Measurements from ENCODE around the gene CLDN17. TPM values are rescaled to one million over a fixed set of nuclear protein-coding genes. Genes with fewer than 3 reads are reported as not detected.

Gene CLDN17, protein sequence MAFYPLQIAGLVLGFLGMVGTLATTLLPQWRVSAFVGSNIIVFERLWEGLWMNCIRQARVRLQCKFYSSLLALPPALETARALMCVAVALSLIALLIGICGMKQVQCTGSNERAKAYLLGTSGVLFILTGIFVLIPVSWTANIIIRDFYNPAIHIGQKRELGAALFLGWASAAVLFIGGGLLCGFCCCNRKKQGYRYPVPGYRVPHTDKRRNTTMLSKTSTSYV
- not detected in 2 replicates for total RNA-seq

DNA sequence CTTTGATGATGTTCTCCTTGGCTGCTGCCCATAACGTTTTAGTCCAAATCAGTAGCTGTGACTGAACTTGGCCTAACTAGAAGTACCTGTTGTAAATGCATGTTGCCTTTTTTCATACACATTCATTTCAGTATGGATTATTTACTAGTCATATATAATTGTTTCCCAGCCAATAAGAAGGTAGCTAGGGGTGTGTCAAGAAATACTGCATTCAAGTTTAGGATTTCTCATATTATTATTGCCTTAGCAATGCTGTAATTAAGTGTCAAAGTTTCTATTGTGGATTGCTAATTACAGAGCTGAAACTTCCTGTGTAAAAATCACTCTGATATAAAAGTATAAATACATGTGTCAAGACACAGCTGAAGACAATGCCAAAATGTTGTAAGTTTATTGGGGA is at the start of gene CLDN17:
TSS of gene CLDN17 (minus strand) at position 101 of the 400 bp plus-strand sequence. CDS start 188 bp downstream, outside the sequence.

DNA sequence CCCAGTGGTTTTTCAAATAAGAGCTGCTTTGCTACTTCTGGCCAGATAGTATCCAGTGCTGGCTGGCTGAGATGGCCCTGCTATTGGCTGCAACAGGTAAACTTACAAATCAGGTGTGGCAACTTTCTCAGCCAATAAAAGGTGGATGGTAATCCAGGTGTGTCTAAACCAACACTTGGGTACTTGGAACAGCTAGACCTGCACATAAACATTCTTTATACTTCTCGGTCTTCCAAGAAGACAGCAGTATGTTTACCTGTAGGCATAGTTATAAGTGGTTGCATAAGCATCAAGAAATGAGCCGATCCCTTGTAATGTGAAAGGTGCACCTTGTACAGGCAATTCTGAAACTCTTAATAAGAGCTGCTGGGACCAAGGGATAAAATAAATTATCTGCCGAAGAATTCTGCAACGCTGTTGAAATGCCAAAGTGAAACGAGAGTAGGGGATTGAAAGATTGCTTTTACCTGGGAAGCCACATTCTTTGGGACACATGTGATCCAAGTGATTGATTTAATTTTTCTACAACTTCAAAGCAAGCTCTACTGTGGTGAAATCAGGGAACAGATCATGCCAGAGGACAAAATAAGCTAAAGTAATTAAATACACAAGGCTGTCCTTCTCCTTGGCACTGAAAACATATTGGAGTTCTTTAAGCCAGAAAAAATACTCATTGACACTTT is 49.6 kb upstream of the CLDN17 start, which contains the start of gene CLDN8:
TSS of gene CLDN8 (minus strand) at position 57 of the 683 bp plus-strand sequence. CDS start 172 bp downstream, outside the sequence.

Other genes starting within 250 kb of the CLDN17 start
- gene GRIK1, start 226.8 kb downstream of the CLDN17 start, total RNA-seq = not detected in 2 replicates
- gene CLDN8, start 49.3 kb upstream of the CLDN17 start, total RNA-seq = not detected in 2 replicates
- gene KRTAP24-1, start 116.1 kb upstream of the CLDN17 start, total RNA-seq = not detected in 2 replicates
- gene KRTAP25-1, start 122.7 kb upstream of the CLDN17 start, total RNA-seq = not detected in 2 replicates
- gene KRTAP26-1, start 153.5 kb upstream of the CLDN17 start, total RNA-seq = not detected in 2 replicates
- gene KRTAP27-1, start 170.9 kb upstream of the CLDN17 start, total RNA-seq = not detected in 2 replicates
- gene KRTAP23-1, start 181.8 kb upstream of the CLDN17 start, total RNA-seq = not detected in 2 replicates
- gene KRTAP13-2, start 205.5 kb upstream of the CLDN17 start, total RNA-seq = not detected in 2 replicates
- not detected in 2 replicates for gene KRTAP13-1, start 229.2 kb upstream of the CLDN17 start, total RNA-seq

Data from pericardium fibroblast (primary cell).